Measurements from ENCODE around the gene WLS.

- TF ChIP-seq CTCF (IDR thresholded peaks at IDR 0.05) (no peak), POLR2A (IDR thresholded peaks at IDR 0.05) (no peak), POLR2AphosphoS5 (IDR thresholded peaks at IDR 0.05; ENCODE audit: insufficient read depth in 1 of 2, low read depth in 1 of 2) (no peak)
Observed at GRCh38 chr1:68178821-68179490, 53.4 kb downstream of the WLS start.

Measured in vagina (tissue), 2 donors.